Esophagus muscularis mucosa (tissue), 4 donors: ENCODE data around the gene UBALD1. TPM values are rescaled to one million over a fixed set of nuclear protein-coding genes. Genes with fewer than 3 reads are reported as not detected.

Experiments
- DNase-seq: peaks from one replicate; pipeline ENCODE4 v3.0.0-alpha.2; 2017; ENCODE audit errors: extremely low spot score
- H3K27ac ChIP-seq, 4 donors: fragments of 200-600 bp; sonication (generic); replicated peaks in 1 of 4; 1 replicate in 3 of 4; 2 replicates in 1 of 4; pipeline ENCODE4 v1.5.1; 2016 to 2019; ENCODE audit warnings: mild to moderate bottlenecking in 1 of 4
- H3K27me3 ChIP-seq, 4 donors: fragments of 200-600 bp; sonication (generic); one replicate each; pipeline versions ENCODE4 v1.5.1 to v1.6.0; 2016 to 2019
- H3K36me3 ChIP-seq, 4 donors: fragments of 200-600 bp; sonication (generic); one replicate each; pipeline ENCODE4 v1.5.1; 2016 to 2019
- H3K4me1 ChIP-seq, 4 donors: fragments of 200-600 bp; sonication (generic); one replicate each; pipeline ENCODE4 v1.5.1; 2016 to 2019
- H3K4me3 ChIP-seq, 4 donors: fragments of 200-600 bp; sonication (generic); 1 replicate in 2 of 4; 2 replicates in 2 of 4; pipeline ENCODE4 v1.5.1; 2016 to 2019; ENCODE audit warnings: mild to moderate bottlenecking in 4 of 4, moderate library complexity in 1 of 4
- H3K9me3 ChIP-seq, 4 donors: fragments of 200-600 bp; sonication (generic); 1 replicate in 3 of 4; 2 replicates in 1 of 4; pipeline ENCODE4 v1.5.1; 2016 to 2019
- EP300 ChIP-seq: sonication (generic); formaldehyde crosslinking; IDR thresholded peaks from one replicate; pipeline ENCODE4 v1.6.1; 2017; ENCODE audit warnings: antibody characterized with exemption
- POLR2A ChIP-seq: fragments of 450-650 bp; IDR thresholded peaks from one replicate; pipeline ENCODE4 v1.6.1; 2017; ENCODE audit warnings: antibody characterized with exemption, moderate library complexity, mild to moderate bottlenecking, low read depth
- POLR2AphosphoS5 ChIP-seq, 2 donors: sonication (generic); formaldehyde crosslinking; IDR thresholded peaks; one replicate each; pipeline ENCODE4 v1.6.1; 2017; ENCODE audit warnings: antibody characterized with exemption in 2 of 2
- WGBS: methylation state at CpG from one replicate; pipeline ENCODE4 v1.1.5; 2018; 5-methylcytosine and 5-hydroxymethylcytosine counted together
- intact Hi-C: fragments of 100-400 bp; cut with DNase I; formaldehyde crosslinking; loops from one replicate; pipeline ENCODE4 v1.15.1; 2023
- total RNA-seq, 4 donors: library from RNA; depleted of rRNA; stranded (reverse); fragments of >200 nt; gene quantifications; one replicate each; pipeline versions ENCODE4 v1.1.0 to v1.2.1, GENCODE V29; 2016
- TF ChIP-seq, protein P1 (sequence below), 3 experiments: fragments of 200-600 bp in 2 of 3; fragments of 450-650 bp in 1 of 3; sonication (generic) in 2 of 3; IDR thresholded peaks; one replicate each; pipeline ENCODE4 v1.5.1; 2017 to 2019; ENCODE audit warnings: antibody characterized with exemption in 3 of 3, mild to moderate bottlenecking in 2 of 3, moderate library complexity in 1 of 3

The UBALD1 gene
- total RNA-seq, 4 donors from 2014 or later, result 11.2 to 34.6 (median 17.9) TPM

DNA sequence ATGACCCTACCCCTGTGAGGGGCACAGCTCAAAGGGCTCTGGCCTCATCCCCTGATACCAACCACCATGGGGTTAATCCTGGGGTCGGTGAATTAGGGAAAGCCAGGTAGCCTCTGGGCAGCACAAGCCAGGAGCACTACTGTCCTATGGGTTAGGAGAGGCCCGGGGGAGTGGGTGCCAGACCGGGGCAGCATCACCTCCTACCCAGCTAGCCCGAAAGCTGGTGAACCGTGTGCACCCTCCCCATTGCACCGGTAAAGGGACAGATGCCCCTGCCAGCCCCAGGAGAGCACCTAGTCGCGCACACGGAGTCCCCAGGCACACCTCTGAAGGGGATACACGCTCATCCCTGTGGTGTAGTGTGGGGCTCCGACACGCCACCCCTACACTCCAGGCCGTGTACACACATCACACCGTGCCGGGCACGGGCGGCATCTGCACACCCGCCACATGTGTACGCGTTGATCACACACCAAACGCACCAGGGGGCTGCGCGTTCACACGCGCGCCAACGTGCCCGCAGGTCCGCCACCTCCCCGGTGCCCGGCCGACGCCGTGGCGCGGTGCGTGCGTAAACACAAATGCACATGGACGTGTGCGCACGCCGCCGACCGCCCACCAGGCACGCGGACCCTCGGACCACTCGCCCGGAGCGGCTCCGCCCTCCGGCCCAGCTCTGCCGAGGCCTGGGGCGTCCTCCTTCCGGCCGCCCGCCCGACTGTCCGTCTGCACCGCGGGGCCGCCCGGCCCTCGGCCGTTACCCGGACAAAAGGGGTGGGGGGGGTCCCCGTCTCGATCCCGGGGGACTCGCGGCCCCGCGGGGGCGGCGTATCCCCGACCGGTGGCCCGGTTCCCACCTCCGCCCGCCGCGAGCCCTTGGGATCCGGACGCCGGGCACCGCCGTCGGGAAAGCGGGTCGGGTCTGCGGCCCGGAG, 785 bp downstream of the UBALD1 start:
- Histone ChIP-seq H3K9me3 (no peaks in the 10 kb centered on the region), H3K4me3 (peak overlapping the region; percentile 89 to 99 (median 97)), H3K36me3 (peaks cover 9 to 16% (median 11%) of the 10 kb centered on the region in 4 donors), H3K27me3 (no peaks in the 10 kb centered on the region), H3K27ac (peak overlapping the region; percentile 94 to 99 (median 98)), H3K4me1 (peaks cover 53 to 88% (median 77%) of the 10 kb centered on the region in 4 donors)
- no peak for DNase-seq
- TF ChIP-seq POLR2AphosphoS5 (IDR thresholded peaks at IDR 0.05) (no peak), EP300 (no peak), POLR2A (no peak)
- TF ChIP-seq, protein P1, sequence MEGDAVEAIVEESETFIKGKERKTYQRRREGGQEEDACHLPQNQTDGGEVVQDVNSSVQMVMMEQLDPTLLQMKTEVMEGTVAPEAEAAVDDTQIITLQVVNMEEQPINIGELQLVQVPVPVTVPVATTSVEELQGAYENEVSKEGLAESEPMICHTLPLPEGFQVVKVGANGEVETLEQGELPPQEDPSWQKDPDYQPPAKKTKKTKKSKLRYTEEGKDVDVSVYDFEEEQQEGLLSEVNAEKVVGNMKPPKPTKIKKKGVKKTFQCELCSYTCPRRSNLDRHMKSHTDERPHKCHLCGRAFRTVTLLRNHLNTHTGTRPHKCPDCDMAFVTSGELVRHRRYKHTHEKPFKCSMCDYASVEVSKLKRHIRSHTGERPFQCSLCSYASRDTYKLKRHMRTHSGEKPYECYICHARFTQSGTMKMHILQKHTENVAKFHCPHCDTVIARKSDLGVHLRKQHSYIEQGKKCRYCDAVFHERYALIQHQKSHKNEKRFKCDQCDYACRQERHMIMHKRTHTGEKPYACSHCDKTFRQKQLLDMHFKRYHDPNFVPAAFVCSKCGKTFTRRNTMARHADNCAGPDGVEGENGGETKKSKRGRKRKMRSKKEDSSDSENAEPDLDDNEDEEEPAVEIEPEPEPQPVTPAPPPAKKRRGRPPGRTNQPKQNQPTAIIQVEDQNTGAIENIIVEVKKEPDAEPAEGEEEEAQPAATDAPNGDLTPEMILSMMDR (IDR thresholded peaks at IDR 0.05), result no peak
- WGBS, result 0% methylated on average over 5 of the region's 92 CpGs
- intact Hi-C loops, result loop anchor here (5.0 kb wide), 1 partner anchor 68 kb away; no protein-coding TSS in a partner anchor

DNA sequence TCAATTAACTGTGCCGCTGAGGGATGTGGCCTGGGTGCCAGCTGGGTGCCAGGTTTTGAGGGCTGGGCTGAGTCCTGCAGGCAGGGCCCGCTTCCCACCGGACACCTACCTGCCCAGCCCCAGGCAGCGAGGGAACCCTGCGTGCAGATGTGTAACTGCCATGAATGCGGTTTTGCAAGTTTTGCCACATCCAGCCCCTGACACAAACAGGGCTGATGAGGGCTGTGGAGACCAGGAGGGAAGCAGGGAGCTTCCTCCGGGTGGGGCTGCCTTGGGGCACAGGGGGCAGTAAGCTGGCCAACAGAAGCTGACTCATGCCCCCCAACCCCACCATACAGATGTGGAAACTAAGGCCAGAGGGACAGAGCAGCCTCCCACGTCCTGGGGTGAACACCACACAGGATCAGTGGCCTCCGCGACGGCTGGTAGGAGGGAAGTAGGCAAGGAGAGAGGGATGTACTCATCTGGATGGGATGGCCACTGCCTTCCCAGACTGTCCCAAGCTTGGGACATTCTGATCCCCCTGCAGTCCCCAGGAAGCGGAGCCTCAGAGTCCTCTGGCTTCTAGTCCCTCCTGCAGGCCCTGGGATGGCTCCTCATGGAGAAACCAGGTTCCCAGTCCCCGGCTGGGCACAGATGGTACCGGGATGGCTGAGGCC, 1.6 kb downstream of the UBALD1 start:
- TF ChIP-seq POLR2AphosphoS5 (IDR thresholded peaks at IDR 0.05), result no peak
- TF ChIP-seq EP300, result no peak
- Histone ChIP-seq H3K9me3 (no peaks in the 10 kb centered on the region), H3K36me3 (peaks cover 17 to 24% (median 19%) of the 10 kb centered on the region in 4 donors), H3K4me3 (peak overlapping the region; percentile 89 to 99 (median 97)), H3K27me3 (no peaks in the 10 kb centered on the region), H3K4me1 (peaks cover 53 to 80% (median 71%) of the 10 kb centered on the region in 4 donors), H3K27ac (peak overlapping the region; percentile 94 to 99 (median 98))
- intact Hi-C loops, result loop anchor here (5.0 kb wide), 1 partner anchor 69 kb away; no protein-coding TSS in a partner anchor
- WGBS, result 76% methylated on average over 6 of the region's 14 CpGs
- DNase-seq, result no peak

DNA sequence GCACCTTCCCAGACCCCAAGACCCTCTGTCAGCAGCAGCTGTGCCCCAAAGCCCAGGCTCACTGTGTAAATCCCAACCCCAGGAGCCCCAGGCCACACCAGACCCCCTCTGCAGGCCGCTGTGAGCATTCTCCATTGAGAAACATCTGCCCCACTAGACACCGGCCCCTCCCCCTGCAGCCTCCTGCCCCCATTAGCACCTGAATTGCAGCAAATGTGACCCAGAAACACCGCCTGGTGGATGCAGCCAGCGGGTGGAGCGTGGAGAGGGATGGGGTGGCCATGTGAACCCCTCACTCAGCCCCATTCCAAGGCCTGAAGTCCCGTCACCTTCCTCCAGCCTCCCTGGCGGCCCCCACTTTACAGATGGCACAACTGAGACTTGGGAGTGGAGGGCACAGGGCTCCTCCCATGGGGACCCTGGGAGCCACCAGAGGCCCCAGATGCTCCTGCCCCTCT, 2.2 kb downstream of the UBALD1 start:
- Histone ChIP-seq H3K36me3 (peaks cover 17 to 30% (median 25%) of the 10 kb centered on the region in 4 donors), H3K27me3 (no peaks in the 10 kb centered on the region), H3K4me1 (peaks cover 51 to 74% (median 65%) of the 10 kb centered on the region in 4 donors), H3K9me3 (no peaks in the 10 kb centered on the region), H3K27ac (peak overlapping the region; percentile 14 to 99 (median 96)), H3K4me3 (peak overlapping the region; percentile 89 to 99 (median 97))
- intact Hi-C loops, result loop anchor here (5.0 kb wide), 1 partner anchor 70 kb away; no protein-coding TSS in a partner anchor
- TF ChIP-seq, protein P1 (IDR thresholded peaks at IDR 0.05), result no peak
- TF ChIP-seq POLR2A (no peak), POLR2AphosphoS5 (IDR thresholded peaks at IDR 0.05) (no peak), EP300 (no peak)
- no peak for DNase-seq
- 88% methylated on average over 7 of the region's 7 CpGs for WGBS

DNA sequence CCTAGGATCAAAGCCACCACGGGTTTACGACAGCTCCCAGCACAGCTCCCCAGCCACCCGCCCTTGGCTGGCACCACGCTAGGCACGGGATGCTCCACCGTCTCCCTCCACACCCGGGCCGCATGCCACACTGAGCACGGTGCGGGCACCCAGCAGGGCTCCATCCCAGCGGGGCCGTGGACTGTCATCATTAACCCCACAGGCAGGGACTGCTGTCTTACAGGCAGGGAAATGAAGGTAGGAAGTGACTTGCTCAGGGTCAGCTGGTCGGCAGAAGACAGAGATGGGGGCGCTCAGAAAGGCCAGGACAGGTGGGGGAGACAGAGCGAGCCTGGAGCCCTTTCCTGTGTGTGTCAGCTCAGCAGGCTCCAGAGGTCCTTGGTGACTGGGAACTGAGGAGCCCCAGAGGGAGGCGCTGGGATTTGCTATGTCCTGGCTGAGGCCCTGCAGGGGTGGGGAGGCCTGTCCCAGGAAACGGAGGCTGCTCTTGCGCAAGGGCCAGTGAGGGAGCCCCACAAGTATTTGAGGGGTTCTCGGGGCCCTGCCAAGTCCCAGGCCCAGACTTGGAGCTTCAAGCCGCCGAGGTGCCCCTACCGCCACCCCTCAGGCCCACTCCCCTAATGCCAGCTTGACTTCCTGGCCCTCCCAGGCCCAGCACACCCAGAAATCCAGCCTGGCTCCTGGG, 3.2 kb downstream of the UBALD1 start:
- WGBS, result 74% methylated on average over 21 of the region's 22 CpGs
- Histone ChIP-seq H3K9me3 (no peaks in the 10 kb centered on the region), H3K4me3 (peak overlapping the region in 2 of 4 donors; percentile 3 to 20), H3K36me3 (peaks cover 17 to 39% (median 33%) of the 10 kb centered on the region in 4 donors), H3K27ac (peak overlapping the region; percentile 14 to 99 (median 77)), H3K27me3 (no peaks in the 10 kb centered on the region), H3K4me1 (peaks cover 41 to 64% (median 54%) of the 10 kb centered on the region in 4 donors)
- intact Hi-C loops, result loop anchor here (5.0 kb wide), 1 partner anchor 71 kb away; no protein-coding TSS in a partner anchor
- TF ChIP-seq POLR2AphosphoS5 (IDR thresholded peaks at IDR 0.05), result no peak
- DNase-seq, result no peak
